NCI-H1105 treated with DMSO at 0.1 percent for 48 hours (cell line): ENCODE data around the gene RIOK3.

ENCODE experiments used
- DNase-seq: peaks from one replicate; lab custom pipeline; 2025; lab: John Stamatoyannopoulos, UW

RIOK3 gene

DNA sequence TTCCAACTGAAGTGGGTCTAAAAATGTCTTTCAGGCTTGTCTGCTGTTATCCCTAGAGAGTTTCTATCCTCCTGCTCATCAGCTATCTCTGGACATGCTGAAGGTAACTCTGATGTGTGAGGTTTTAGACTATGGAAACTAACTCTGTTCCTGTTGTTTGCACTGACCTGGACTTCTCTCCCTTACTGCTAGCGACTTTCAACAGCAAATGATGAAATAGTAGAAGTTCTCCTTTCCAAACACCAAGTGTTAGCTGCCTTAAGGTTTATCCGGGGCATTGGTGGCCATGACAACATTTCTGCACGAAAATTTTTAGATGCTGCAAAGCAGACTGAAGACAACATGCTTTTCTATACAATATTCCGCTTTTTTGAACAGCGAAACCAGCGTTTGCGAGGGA lies 77.1 kb downstream of the RIOK3 start:
- DNase-seq: no peak

- DNase-seq: no peak
Measured at GRCh38 chr18:23531912-23532311, 78.8 kb downstream of the RIOK3 start.
